ENCODE results near the gene ZSCAN10.

GRCh38 chr16:3042376-3042775, 56.7 kb downstream of the ZSCAN10 start:
- TF ChIP-seq CTCF (IDR thresholded peaks at IDR 0.05; ENCODE audit: insufficient read depth, low read length) (no peak), POLR2AphosphoS5 (IDR thresholded peaks at IDR 0.05; ENCODE audit: low read depth) (no peak), GABPA (IDR thresholded peaks at IDR 0.05; ENCODE audit: low read depth) (no peak), REST (IDR thresholded peaks at IDR 0.05; ENCODE audit: insufficient replicate concordance, low read depth) (no peak)
